Measurements from ENCODE around the gene CTRB2.
"Not testable (repeated sequence)": the region's sequence is repeated elsewhere in the genome, so short reads cannot be mapped to it uniquely, and the experiment has no call there.

The CTRB2 gene

DNA sequence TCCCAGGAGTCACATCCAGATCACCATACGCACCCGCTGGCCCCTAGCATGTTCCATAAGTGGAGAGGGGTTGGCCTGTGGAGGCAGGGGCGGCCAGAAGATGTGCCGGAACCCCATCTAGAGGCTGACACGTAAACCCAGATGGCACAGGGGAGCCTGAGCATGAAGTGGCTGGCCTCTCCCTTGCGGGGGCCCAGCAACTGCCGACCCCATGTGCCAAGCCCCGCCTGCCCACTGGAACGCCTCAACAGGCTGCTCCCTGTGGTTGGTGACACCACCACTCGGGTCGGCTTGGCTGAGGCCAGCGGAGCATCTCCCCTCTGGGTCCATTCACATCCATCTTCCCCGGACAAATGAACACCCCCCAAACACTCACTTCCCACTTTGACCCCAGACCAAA, 35.0 kb upstream of the CTRB2 start:
- TF ChIP-seq, protein P1, sequence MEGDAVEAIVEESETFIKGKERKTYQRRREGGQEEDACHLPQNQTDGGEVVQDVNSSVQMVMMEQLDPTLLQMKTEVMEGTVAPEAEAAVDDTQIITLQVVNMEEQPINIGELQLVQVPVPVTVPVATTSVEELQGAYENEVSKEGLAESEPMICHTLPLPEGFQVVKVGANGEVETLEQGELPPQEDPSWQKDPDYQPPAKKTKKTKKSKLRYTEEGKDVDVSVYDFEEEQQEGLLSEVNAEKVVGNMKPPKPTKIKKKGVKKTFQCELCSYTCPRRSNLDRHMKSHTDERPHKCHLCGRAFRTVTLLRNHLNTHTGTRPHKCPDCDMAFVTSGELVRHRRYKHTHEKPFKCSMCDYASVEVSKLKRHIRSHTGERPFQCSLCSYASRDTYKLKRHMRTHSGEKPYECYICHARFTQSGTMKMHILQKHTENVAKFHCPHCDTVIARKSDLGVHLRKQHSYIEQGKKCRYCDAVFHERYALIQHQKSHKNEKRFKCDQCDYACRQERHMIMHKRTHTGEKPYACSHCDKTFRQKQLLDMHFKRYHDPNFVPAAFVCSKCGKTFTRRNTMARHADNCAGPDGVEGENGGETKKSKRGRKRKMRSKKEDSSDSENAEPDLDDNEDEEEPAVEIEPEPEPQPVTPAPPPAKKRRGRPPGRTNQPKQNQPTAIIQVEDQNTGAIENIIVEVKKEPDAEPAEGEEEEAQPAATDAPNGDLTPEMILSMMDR (IDR thresholded peaks at IDR 0.05; ENCODE audit: low read depth, low read length, missing control alignments), result no peak
- DNase-seq (ENCODE audit: extremely low read depth, low read depth), result no peak
- no peak overlapping the region for H3K4me3 ChIP-seq (replicated peaks; ENCODE audit: low read depth, low read length)

GRCh38 chr16:75241412-75241811, 34.5 kb upstream of the CTRB2 start:
- no peak for DNase-seq (ENCODE audit: extremely low read depth, low read depth)
- TF ChIP-seq, protein P1 (IDR thresholded peaks at IDR 0.05; ENCODE audit: low read depth, low read length, missing control alignments), result no peak
- H3K4me3 ChIP-seq (replicated peaks; ENCODE audit: low read depth, low read length), result no peak overlapping the region

DNA sequence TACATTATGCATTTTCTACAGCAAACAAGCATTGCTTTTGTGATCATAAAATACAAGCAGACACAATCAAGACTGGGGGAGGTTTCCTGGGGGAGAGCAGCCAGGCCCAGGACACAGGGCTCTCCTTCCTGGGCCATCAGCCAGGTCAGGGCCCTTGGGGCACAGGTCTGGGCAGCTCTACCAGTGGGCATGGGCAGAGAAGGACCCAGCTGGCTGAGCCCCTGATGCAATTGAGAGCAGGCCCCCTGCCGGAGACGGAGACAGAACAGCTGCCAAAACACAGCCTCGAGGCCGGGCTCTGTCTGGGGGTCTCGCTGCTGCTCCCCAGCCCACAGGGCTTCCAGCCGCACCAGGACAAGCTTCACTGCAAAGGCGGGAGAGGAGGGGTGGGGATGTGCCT, 33.7 kb upstream of the CTRB2 start:
- H3K4me3 ChIP-seq (replicated peaks; ENCODE audit: low read depth, low read length); DNase-seq (ENCODE audit: extremely low read depth, low read depth): not testable (repeated sequence)

GRCh38 chr16:75239542-75240122, 32.7 kb upstream of the CTRB2 start:
- H3K4me3 ChIP-seq (replicated peaks; ENCODE audit: low read depth, low read length), result no peak overlapping the region
- DNase-seq (ENCODE audit: extremely low read depth, low read depth), result no peak
- TF ChIP-seq, protein P1 (IDR thresholded peaks at IDR 0.05; ENCODE audit: low read depth, low read length, missing control alignments), result no peak

DNA sequence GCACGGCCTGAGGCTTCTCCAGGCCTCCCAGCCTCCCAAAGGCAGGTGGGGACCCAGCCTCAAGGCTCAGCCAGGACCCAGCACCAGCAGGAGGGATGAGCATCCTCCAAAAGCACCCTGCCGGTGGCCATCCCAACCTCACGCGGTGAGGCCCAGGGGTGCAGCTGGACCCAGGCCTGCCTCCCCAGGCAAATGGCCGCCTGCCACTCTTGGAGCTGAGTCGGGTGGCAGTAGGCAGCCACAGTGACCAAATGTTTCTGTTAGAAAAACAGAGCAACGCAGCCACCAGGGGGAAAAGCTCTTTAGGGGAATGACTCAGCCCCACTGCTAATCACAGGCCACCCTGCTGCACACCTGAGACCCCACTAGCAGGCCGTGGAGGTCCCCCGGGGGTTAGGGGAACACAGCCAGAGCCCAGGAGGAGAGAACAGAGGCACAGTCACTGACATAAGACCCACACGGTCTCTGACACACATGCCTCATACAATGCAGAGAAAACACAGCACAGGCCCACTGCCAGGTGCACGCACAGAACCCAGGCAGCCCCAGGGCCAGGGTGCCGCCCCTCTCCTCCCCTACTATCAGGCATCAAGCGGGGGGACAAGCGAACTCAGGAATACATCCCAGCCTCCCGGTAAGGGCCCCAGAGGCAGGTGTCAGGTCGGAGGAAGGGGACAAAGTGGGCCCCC, 32.0 kb upstream of the CTRB2 start:
- DNase-seq (ENCODE audit: extremely low read depth, low read depth), result no peak
- TF ChIP-seq, protein P1 (IDR thresholded peaks at IDR 0.05; ENCODE audit: low read depth, low read length, missing control alignments), result peak; percentile 15
- no peak overlapping the region for H3K4me3 ChIP-seq (replicated peaks; ENCODE audit: low read depth, low read length)

GRCh38 chr16:75238132-75238852, 31.3 kb upstream of the CTRB2 start:
- no peak overlapping the region for H3K4me3 ChIP-seq (replicated peaks; ENCODE audit: low read depth, low read length)
- TF ChIP-seq, protein P1 (IDR thresholded peaks at IDR 0.05; ENCODE audit: low read depth, low read length, missing control alignments), result no peak
- DNase-seq (ENCODE audit: extremely low read depth, low read depth), result no peak

GRCh38 chr16:75237398-75238131, 30.6 kb upstream of the CTRB2 start:
- H3K4me3 ChIP-seq (replicated peaks; ENCODE audit: low read depth, low read length), result no peak overlapping the region
- TF ChIP-seq, protein P1 (IDR thresholded peaks at IDR 0.05; ENCODE audit: low read depth, low read length, missing control alignments), result no peak
- DNase-seq (ENCODE audit: extremely low read depth, low read depth), result no peak

All from HFF-Myc (cell line).